Small intestine (tissue), 7 donors: ENCODE results near the gene RHBDL3. TPM values are rescaled to one million over a fixed set of nuclear protein-coding genes. Genes with fewer than 3 reads are reported as not detected.

Experiments
- DNase-seq, 2 donors: peaks; one replicate each; pipeline versions ENCODE4 v3.0.0 to v3.0.0-alpha.2; 2013
- FAIRE-seq: peaks from 2 replicates; lab custom pipeline; 2012; peaks lifted over from hg19 to GRCh38; lab: Jason Lieb, UNC
- H3K27ac ChIP-seq, 3 donors: one replicate each; pipeline ENCODE4 v1.5.1; 2013; ENCODE audit warnings: low read length in 2 of 3, mild to moderate bottlenecking in 2 of 3, control low read depth in 1 of 3, inconsistent platforms in 1 of 3, low read depth in 1 of 3, moderate library complexity in 1 of 3
- H3K27me3 ChIP-seq, 3 donors: one replicate each; pipeline ENCODE4 v1.6.1; 2013; ENCODE audit warnings: low read length in 3 of 3, inconsistent platforms in 1 of 3; ENCODE audit not compliant: control insufficient read depth in 3 of 3, insufficient read depth in 3 of 3
- H3K36me3 ChIP-seq, 3 donors: one replicate each; pipeline ENCODE4 v1.6.1; 2013; ENCODE audit warnings: low read length in 3 of 3, inconsistent platforms in 1 of 3, low read depth in 1 of 3, mild to moderate bottlenecking in 1 of 3, moderate library complexity in 1 of 3; ENCODE audit not compliant: control insufficient read depth in 3 of 3, insufficient read depth in 2 of 3
- H3K4me1 ChIP-seq, 3 donors: one replicate each; pipeline ENCODE4 v1.6.1; 2013; ENCODE audit warnings: low read length in 2 of 3, inconsistent platforms in 1 of 3, low read depth in 1 of 3, mild to moderate bottlenecking in 1 of 3, moderate library complexity in 1 of 3; ENCODE audit not compliant: control insufficient read depth in 3 of 3, insufficient read depth in 2 of 3
- H3K4me3 ChIP-seq, 3 donors: one replicate each; pipeline ENCODE4 v1.5.1; 2013; ENCODE audit warnings: low read length in 3 of 3, control low read depth in 1 of 3, inconsistent platforms in 1 of 3, low read depth in 1 of 3, mild to moderate bottlenecking in 1 of 3, moderate library complexity in 1 of 3
- H3K9me3 ChIP-seq, 2 donors: one replicate each; pipeline ENCODE4 v1.6.1; 2013; ENCODE audit warnings: low read depth in 1 of 2, low read length in 1 of 2; ENCODE audit not compliant: control insufficient read depth in 2 of 2, insufficient read depth in 1 of 2
- WGBS, 3 donors: extraction: QIAGEN DNeasy Blood & Tissue Kit; methylation state at CpG; one replicate each; pipeline ENCODE4 v1.1.7; 2013; 5-methylcytosine and 5-hydroxymethylcytosine counted together
- polyA plus RNA-seq, 4 donors: library from polyadenylated mRNA; stranded (reverse) in 3 of 4; unstranded in 1 of 4; fragments of 200-250 nt in 3 of 4; fragments of 120-200 nt in 1 of 4; gene quantifications; one replicate each; pipeline versions ENCODE4 v1.2.1 to v1.2.3, GENCODE V29; 2013
- donor health status: healthy with polysubstance abuse.
- donor health status: control.
- donor health status: control.
- donor health status: Bipolar disorder and iron deficiency.
- donor health status: healthy.

RHBDL3 gene
- polyA plus RNA-seq, 4 donors, result 0.40 TPM; not detected in 2

DNA sequence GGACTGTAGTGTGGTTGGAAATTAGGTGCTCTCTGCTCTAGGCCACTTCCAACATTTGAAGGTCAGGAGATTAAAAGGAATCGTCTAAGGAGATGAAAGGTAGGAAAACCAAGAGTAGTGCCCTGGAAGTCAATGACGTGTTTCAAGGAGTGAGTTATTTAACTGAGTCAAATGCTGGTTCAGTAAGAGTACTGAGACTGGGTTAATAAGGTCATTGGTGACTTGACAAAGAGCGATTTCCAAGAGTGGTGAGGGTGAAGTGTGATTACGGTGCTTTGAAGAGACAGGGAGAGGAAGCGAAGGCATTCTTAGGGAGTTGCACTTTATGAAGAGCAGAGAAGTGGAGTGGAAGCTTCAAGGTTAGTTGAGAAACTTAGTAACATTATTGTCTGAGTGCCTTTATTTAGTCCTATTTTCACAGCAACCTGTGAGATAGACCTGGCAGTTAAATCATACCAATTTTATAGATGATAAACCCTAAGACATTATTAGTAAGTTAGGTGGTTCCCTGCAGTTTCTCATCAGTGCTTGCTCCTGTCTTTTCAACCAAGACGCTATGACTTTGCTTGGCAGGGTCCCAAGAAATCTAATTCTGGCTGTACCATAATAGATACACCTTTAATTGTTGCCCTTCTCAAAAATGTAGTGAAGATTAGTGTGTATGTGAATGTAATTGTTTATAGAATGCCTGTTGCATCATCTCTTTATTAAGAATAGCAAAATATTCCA is 90.2 kb downstream of the RHBDL3 start:
- Histone ChIP-seq H3K4me3 (no peak overlapping the region), H3K36me3 (peaks cover 17 to 58% (median 23%) of the 10 kb centered on the region in 3 donors), H3K27me3 (no peaks in the 10 kb centered on the region), H3K4me1 (peaks cover 5 to 18% (median 7%) of the 10 kb centered on the region in 3 donors), H3K9me3 (no peaks in the 10 kb centered on the region), H3K27ac (no peak overlapping the region)
- WGBS, 3 donors, result 54 to 56% (median 55%) methylated on average over 6 of the region's 6 CpGs
- DNase-seq (no peak), FAIRE-seq (no peak)

DNA sequence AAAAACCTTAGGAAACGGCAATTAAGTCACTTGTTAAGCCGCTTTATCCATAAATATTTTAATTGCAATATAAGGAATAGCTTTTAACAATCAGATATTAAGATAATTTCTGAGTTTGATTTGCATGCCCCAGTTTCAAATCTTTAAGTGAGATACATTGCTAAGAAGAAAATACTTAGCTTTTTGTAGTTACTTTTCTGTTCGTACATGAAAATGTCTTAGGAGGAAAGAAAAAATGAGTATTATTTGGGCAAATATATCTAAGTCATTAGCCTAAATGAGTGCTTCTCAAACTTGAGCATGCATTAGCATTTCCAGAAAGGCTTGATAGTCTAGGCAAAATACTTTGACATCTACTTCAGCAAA is 90.7 kb downstream of the RHBDL3 start:
- Histone ChIP-seq H3K27ac (no peak overlapping the region), H3K9me3 (no peaks in the 10 kb centered on the region), H3K36me3 (peaks cover 17 to 59% (median 23%) of the 10 kb centered on the region in 3 donors), H3K27me3 (no peaks in the 10 kb centered on the region), H3K4me1 (peaks cover 5 to 18% (median 7%) of the 10 kb centered on the region in 3 donors), H3K4me3 (no peak overlapping the region)
- 84 to 96% (median 92%) methylated on average over 3 of the region's 3 CpGs for WGBS, 3 donors
- FAIRE-seq, result no peak
- no peak for DNase-seq

DNA sequence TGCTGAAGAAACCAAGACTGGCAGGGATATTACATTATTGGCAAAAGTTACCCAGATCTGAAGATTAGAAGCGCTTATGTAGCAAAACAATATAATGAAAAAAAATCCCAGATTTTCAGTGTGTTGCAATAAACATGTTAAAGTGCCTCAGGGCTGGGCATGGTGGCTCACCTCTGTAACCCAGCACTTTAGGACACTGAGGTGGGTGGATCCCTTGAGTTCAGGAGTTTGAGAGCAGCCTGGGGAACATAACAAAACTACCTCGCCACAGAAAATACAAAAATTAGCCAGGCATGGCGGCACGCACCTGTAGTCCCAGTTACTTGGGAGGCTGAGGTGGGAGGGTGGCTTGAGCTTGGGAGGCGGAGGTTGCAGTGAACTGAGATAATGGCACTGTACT is 91.1 kb downstream of the RHBDL3 start:
- H3K27ac ChIP-seq, result no peak overlapping the region
- WGBS, 3 donors, result 94 to 99% (median 97%) methylated on average over 5 of the region's 5 CpGs
- no peaks in the 10 kb centered on the region for H3K27me3 ChIP-seq
- H3K4me3 ChIP-seq, result no peak overlapping the region
- H3K36me3 ChIP-seq, result peaks cover 17 to 59% (median 23%) of the 10 kb centered on the region in 3 donors
- H3K9me3 ChIP-seq, result no peaks in the 10 kb centered on the region
- H3K4me1 ChIP-seq, result peaks cover 5 to 18% (median 7%) of the 10 kb centered on the region in 3 donors
- FAIRE-seq (no peak), DNase-seq (no peak)

DNA sequence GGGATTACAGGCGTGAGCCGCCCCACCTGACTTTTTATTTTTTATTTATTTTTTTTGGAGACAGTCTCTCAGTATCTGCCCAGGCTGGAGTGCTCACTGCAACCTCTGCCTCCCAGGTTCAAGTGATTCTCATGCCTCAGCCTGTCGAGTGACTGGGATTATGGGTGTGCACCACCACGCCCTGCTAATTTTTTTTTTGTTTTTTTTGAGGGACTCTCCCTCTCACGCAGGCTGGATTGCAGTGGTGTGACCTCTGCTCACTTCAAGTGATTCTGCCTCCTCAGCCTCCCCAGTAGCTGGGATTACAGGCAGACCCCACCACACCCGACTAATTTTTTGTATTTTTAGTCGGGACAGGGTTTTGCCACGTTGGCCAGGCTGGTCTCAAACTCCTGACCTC is 92.0 kb downstream of the RHBDL3 start:
- no peak for FAIRE-seq
- 66 to 78% (median 71%) methylated on average over 8 of the region's 8 CpGs for WGBS, 3 donors
- H3K4me1 ChIP-seq, result peaks cover 4 to 18% (median 4%) of the 10 kb centered on the region in 3 donors

DNA sequence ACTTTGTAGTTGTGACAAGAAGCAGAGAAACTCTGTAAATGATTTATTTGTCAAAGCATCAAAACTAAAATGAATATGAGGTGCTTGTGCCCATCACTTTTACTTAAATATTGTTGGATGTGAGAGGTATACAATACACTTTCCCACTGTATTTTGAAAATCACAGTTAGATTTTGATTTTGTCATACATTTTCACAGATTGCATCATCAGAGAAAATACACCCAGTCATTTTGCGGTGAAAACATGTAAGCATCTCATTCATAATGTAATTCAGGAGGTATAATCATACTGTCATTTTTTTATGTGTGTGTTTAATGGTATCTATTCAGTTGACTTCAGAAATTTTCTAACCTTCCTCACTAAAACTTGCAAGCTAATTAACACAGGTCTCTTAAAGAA is 95.6 kb downstream of the RHBDL3 start:
- WGBS, 3 donors, result 80 to 100% (median 97%) methylated on average over 1 of the region's 1 CpG
- DNase-seq, result no peak
- Histone ChIP-seq H3K36me3 (peaks cover 25 to 58% (median 31%) of the 10 kb centered on the region in 3 donors), H3K27me3 (no peaks in the 10 kb centered on the region), H3K4me3 (no peak overlapping the region), H3K27ac (no peak overlapping the region), H3K9me3 (no peaks in the 10 kb centered on the region), H3K4me1 (no peaks in the 10 kb centered on the region)
- FAIRE-seq, result no peak

More for the DNA sequence above, 92.0 kb downstream of the RHBDL3 start:
- no peak overlapping the region for H3K4me3 ChIP-seq
- peaks cover 17 to 58% (median 26%) of the 10 kb centered on the region in 3 donors for H3K36me3 ChIP-seq
- H3K9me3 ChIP-seq, result no peaks in the 10 kb centered on the region
- DNase-seq, result no peak
- H3K27me3 ChIP-seq, result no peaks in the 10 kb centered on the region
- H3K27ac ChIP-seq, result no peak overlapping the region

DNA sequence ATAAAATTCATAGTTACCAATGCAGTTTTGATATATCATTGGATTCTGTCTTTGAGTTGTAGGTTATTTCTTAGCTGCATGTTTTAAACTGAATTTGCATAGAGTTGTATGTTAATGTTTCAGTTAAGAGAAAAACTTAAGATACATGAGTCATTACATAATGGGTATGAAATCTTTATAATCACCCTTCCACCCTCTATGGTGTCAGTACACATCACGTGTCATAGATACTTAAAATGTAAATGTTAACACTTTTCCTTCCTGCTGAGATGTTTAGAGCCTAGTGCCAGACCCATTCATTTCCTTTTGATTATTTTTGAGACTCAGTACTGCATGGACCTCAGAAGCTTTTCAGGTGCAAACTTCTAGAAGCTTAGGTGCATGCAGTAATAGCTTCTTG is 104.8 kb downstream of the RHBDL3 start:
- 60 to 79% (median 71%) methylated on average over 1 of the region's 1 CpG for WGBS, 3 donors
- H3K36me3 ChIP-seq, result peaks cover 16 to 31% (median 21%) of the 10 kb centered on the region in 3 donors
- H3K4me1 ChIP-seq, result no peaks in the 10 kb centered on the region
- DNase-seq (no peak), FAIRE-seq (no peak)
- no peak overlapping the region for H3K4me3 ChIP-seq
- no peak overlapping the region for H3K27ac ChIP-seq
- H3K27me3 ChIP-seq, result no peaks in the 10 kb centered on the region
- H3K9me3 ChIP-seq, result no peaks in the 10 kb centered on the region

Other genes with a start within 250 kb of the RHBDL3 start
- 10 to 100 TPM; 23.2 to 61.5 (median 34.8) TPM for gene RHOT1, start 123.3 kb upstream of the RHBDL3 start, polyA plus RNA-seq
- 10 to 100 TPM in 2 of 4 donors, 1 to 10 TPM in 2; 9.6 to 21.8 (median 11.9) TPM for gene C17orf75, start 76.3 kb downstream of the RHBDL3 start, polyA plus RNA-seq
- 100 to 1,000 TPM in 1 of 4 donors, 10 to 100 TPM in 3; 50.8 to 175 (median 64.2) TPM for gene ZNF207, start 84.3 kb downstream of the RHBDL3 start, polyA plus RNA-seq
- gene PSMD11, start 178.7 kb downstream of the RHBDL3 start, polyA plus RNA-seq, result 10 to 100 TPM; 39.4 to 50.2 (median 44.0) TPM
- 1 to 10 TPM in 2 of 4 donors, under 1 TPM in 2; 0.54 to 1.6 (median 0.99) TPM for gene CDK5R1, start 221.2 kb downstream of the RHBDL3 start, polyA plus RNA-seq